OCI-LY7 (cell line): ENCODE results near the gene NAPSA. TPM values are rescaled to one million over a fixed set of nuclear protein-coding genes. Genes with fewer than 3 reads are reported as not detected.

Source experiments
- BruUV-seq: library from RNA; stranded (reverse); fragments of 400-500 nt; replicated peaks from 2 replicates; lab custom pipeline; 2021; lab: Mats Ljungman, UMichigan
- CTCF ChIA-PET: fragments of 300-600 bp; sonication (Branson Sonifier 250); formaldehyde crosslinking; loops from one replicate; lab custom pipeline; 2022; ENCODE audit warnings: antibody characterized with exemption; ENCODE audit not compliant: unreplicated experiment; lab: Charles Lee
- POLR2A ChIA-PET: fragments of 300-600 bp; sonication (Branson Sonifier 250); formaldehyde crosslinking; loops from one replicate; lab custom pipeline; 2022; ENCODE audit warnings: antibody characterized with exemption; lab: Charles Lee
- DNase-seq: peaks from one replicate; pipeline ENCODE4 v3.0.0-alpha.2; 2015; ENCODE audit warnings: low spot score
- H2AFZ ChIP-seq: fragments of 200-600 bp; sonication (generic), shearing (Covaris generic); 2 replicates; pipeline ENCODE4 v1.6.1; 2014; ENCODE audit warnings: mild to moderate bottlenecking, antibody characterized with exemption, low read length, moderate library complexity
- H3K27ac ChIP-seq: fragments of 200-600 bp; sonication (generic); 2 replicates; pipeline ENCODE4 v1.5.1; 2014; ENCODE audit warnings: mixed run types, low read depth, mild to moderate bottlenecking, moderate library complexity, low read length, inconsistent platforms; ENCODE audit not compliant: poor library complexity, severe bottlenecking
- H3K36me3 ChIP-seq: fragments of 200-600 bp; sonication (generic); 2 replicates; pipeline ENCODE4 v1.6.1; 2014; ENCODE audit warnings: mild to moderate bottlenecking, antibody characterized with exemption, low read length, moderate library complexity, mixed read lengths; ENCODE audit not compliant: insufficient read depth
- H3K4me1 ChIP-seq: fragments of 200-600 bp; sonication (generic); 2 replicates; pipeline ENCODE4 v1.5.1; 2014; ENCODE audit warnings: mild to moderate bottlenecking, low read length; ENCODE audit not compliant: insufficient read depth, poor library complexity, severe bottlenecking
- H3K4me2 ChIP-seq: fragments of 200-600 bp; sonication (generic); 2 replicates; pipeline ENCODE4 v1.6.1; 2014; ENCODE audit warnings: mild to moderate bottlenecking, low read length
- H3K4me3 ChIP-seq: fragments of 200-600 bp; sonication (generic); 2 replicates; pipeline ENCODE4 v1.5.1; 2014; ENCODE audit warnings: mild to moderate bottlenecking, low read depth, low read length; ENCODE audit not compliant: poor library complexity, severe bottlenecking
- H3K79me2 ChIP-seq: fragments of 200-600 bp; sonication (generic); 2 replicates; pipeline ENCODE4 v1.6.1; 2016; ENCODE audit warnings: low read depth, mild to moderate bottlenecking, low read length, moderate library complexity, mixed read lengths; ENCODE audit not compliant: insufficient read depth
- H3K9me2 ChIP-seq: fragments of 200-600 bp; sonication (generic); 2 replicates; pipeline ENCODE4 v1.6.1; 2016; ENCODE audit warnings: mild to moderate bottlenecking, low read length, mixed read lengths; ENCODE audit not compliant: insufficient read depth
- H3K9me3 ChIP-seq: fragments of 200-600 bp; sonication (generic); 2 replicates; pipeline ENCODE4 v1.6.1; 2014; ENCODE audit warnings: mild to moderate bottlenecking, mixed run types, low read length, mixed read lengths
- H4K20me1 ChIP-seq: fragments of 200-600 bp; sonication (generic); 2 replicates; pipeline ENCODE4 v1.6.1; 2014; ENCODE audit warnings: mild to moderate bottlenecking, antibody characterized with exemption, low read length, moderate library complexity, mixed read lengths; ENCODE audit not compliant: insufficient read depth
- EZH2phosphoT487 ChIP-seq: fragments of 200-600 bp; sonication (generic); IDR thresholded peaks from 2 replicates; pipeline ENCODE4 v1.6.1; 2018; ENCODE audit warnings: low read depth, borderline replicate concordance, mild to moderate bottlenecking, mixed run types, antibody characterized with exemption, low read length, moderate library complexity, mixed read lengths
- intact Hi-C: fragments of 100-400 bp; cut with micrococcal nuclease; formaldehyde crosslinking; loops from one replicate; pipeline ENCODE4 v1.10.0; 2022; ENCODE audit not compliant: unreplicated experiment
- total RNA-seq, 2 experiments: library from RNA; depleted of rRNA in 1 of 2; stranded (reverse); fragments of >200 nt in 1 of 2; shearing (Covaris generic) in 1 of 2; gene quantifications; 2 replicates each; pipeline ENCODE4 v1.2.3, GENCODE V29; 2014 to 2022
- TF ChIP-seq, protein P1 (sequence below): fragments of 200-600 bp; sonication (generic); conservative IDR thresholded peaks from 2 replicates; pipeline ENCODE4 v1.5.1; 2014; ENCODE audit warnings: mild to moderate bottlenecking, antibody characterized with exemption, low read length, moderate library complexity, mixed read lengths

NAPSA gene
- total RNA-seq, 2 experiments from 2014 or later = 5.7 to 30.1 TPM

DNA sequence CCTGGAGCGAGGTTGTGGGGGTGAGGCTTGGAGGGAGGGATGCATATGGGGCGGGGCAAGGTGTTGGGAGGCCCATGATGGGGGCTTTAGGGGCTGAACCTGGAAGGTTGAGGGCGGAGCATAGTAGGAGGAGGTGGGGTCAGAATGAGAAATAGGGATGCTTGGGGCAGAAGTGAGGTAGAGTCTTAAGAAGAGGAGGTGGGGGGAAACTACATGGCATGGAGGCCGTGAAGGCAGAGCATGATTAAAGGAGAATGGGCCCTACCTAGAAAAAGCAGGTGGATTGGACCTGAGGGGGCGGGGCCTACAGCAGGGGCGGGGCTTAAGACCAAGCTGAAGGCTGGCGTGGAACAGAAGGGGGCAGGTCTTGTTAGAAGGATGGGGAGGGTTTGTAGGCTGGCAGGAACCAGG lies 11.6 kb upstream of the NAPSA start:
- 0 out of 2 replicates have a peak, but pooled peaks cover 3% of the 10 kb centered on the region for H4K20me1 ChIP-seq
- peaks cover 6% of the 10 kb centered on the region; the same call in 1 of the 2 replicates for H3K79me2 ChIP-seq
- H3K9me2 ChIP-seq = no peaks in the 10 kb centered on the region
- intact Hi-C loops = no loop called here
- POLR2A ChIA-PET = interaction anchor here (0.7 kb wide), 1 partner anchor 38 kb away, joined by 3 read pairs; no protein-coding TSS in a partner anchor
- no TSS peak for BruUV-seq
- H3K4me1 ChIP-seq = peaks cover 16% of the 10 kb centered on the region
- H3K4me2 ChIP-seq = peak overlapping the region; percentile 60
- CTCF ChIA-PET = no interaction called here
- H3K27ac ChIP-seq = peak overlapping the region; percentile 42
- no peak overlapping the region for H2AFZ ChIP-seq
- H3K4me3 ChIP-seq = peak overlapping the region; percentile 83
- H3K9me3 ChIP-seq = no peaks in the 10 kb centered on the region
- peaks cover 46% of the 10 kb centered on the region for H3K36me3 ChIP-seq
- TF ChIP-seq, protein P1, sequence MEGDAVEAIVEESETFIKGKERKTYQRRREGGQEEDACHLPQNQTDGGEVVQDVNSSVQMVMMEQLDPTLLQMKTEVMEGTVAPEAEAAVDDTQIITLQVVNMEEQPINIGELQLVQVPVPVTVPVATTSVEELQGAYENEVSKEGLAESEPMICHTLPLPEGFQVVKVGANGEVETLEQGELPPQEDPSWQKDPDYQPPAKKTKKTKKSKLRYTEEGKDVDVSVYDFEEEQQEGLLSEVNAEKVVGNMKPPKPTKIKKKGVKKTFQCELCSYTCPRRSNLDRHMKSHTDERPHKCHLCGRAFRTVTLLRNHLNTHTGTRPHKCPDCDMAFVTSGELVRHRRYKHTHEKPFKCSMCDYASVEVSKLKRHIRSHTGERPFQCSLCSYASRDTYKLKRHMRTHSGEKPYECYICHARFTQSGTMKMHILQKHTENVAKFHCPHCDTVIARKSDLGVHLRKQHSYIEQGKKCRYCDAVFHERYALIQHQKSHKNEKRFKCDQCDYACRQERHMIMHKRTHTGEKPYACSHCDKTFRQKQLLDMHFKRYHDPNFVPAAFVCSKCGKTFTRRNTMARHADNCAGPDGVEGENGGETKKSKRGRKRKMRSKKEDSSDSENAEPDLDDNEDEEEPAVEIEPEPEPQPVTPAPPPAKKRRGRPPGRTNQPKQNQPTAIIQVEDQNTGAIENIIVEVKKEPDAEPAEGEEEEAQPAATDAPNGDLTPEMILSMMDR = no peak
- no peak for TF ChIP-seq EZH2phosphoT487
- DNase-seq = peak; percentile 82

DNA sequence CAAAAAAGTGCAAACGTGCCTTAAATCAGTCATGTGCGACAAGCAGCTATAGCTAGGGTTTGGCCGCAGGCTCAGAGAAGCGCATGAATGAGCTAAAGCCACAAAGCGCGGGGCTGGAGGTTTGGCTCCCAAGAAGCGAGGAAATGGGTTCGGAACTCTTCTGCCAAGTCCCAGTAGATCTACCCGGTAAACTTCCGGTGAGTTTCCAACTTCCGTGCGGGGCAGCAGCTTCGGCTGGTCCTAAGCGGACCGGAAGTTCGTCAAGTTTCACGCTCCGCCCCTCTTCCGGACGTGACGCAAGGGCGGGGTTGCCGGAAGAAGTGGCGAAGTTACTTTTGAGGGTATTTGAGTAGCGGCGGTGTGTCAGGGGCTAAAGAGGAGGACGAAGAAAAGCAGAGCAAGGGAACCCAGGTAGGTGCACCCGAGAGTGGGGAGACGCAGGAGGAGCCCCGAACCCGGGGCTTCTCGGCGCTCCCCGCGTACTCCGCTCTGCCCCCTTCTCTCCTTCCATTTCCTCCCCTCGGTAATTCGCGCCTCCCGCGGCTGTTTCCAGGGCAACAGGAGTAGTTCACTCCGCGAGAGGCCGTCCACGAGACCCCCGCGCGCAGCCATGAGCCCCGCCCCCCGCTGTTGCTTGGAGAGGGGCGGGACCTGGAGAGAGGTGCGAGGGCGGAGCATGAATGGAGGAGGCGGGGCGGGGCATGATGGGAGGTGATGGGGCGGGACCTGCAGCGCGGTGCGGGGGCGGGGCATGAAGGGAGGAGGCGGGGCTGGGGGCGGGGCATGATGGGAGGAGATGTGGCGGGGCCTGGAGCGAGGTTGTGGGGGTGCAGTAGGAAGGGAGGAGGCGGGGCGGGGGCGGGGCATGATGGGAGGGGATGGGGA lies 11.0 kb upstream of the NAPSA start, which contains the start of gene NR1H2:
Gene NR1H2 (plus strand): TSS at position 292 of the 885 bp plus-strand sequence. CDS start 1,149 bp downstream, outside the sequence.
- Histone ChIP-seq H3K4me3 (peak within 1 kb of the TSS; percentile 83), H3K4me2 (peak within 1 kb of the TSS; percentile 85), H2AFZ (peak within 1 kb of the TSS; percentile 66), H3K4me1 (peaks cover 16% of the 10 kb centered on the region), H3K79me2 (peaks cover 6% of the 10 kb centered on the region; the same call in 1 of the 2 replicates), H3K9me2 (no peaks in the 10 kb centered on the region), H4K20me1 (0 out of 2 replicates have a peak, but pooled peaks cover 3% of the 10 kb centered on the region), H3K27ac (peak within 1 kb of the TSS; percentile 89), H3K9me3 (no peaks in the 10 kb centered on the region), H3K36me3 (peaks cover 40% of the 10 kb centered on the region)
- peak; percentile 99 for DNase-seq
- ChIA-PET POLR2A (interaction anchor here (1.0 kb wide), 2 partner anchors 10 to 11 kb away, joined by 4 read pairs; no protein-coding TSS in a partner anchor), CTCF (no interaction called here)
- intact Hi-C loops = no loop called here
- no peak for TF ChIP-seq EZH2phosphoT487
- BruUV-seq = no TSS peak

DNA sequence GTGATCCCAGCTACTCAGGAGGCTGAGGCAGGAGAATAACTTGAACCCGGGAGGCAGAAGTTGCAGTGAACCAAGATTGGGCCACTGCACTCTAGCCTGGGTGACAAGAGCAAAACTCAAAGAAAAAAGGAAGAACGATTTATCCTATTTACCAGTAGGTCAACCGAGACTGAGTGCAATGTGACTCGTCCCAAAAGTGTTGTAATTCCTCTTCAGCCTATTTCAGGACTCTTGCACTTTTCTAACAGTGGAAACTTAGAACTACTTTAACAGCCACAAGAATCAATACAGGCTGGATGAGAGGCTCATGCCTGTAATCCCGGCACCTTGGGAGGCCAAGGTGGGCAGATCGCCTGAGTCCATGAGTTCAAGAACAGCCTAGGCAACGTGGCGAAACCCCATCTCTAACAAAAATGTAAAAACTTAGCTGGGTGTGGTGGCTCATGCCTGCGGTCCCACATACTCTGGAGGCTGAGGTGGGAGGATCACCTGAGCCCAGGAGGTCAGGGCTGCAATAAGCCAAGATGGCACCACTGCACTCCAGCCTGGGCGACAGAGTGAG lies 6.6 kb upstream of the NAPSA start:
- POLR2A ChIA-PET = no interaction called here
- DNase-seq = no peak
- CTCF ChIA-PET = no interaction called here
- Histone ChIP-seq H3K4me1 (peaks cover 33% of the 10 kb centered on the region), H3K36me3 (no peaks in the 10 kb centered on the region), H3K9me2 (no peaks in the 10 kb centered on the region), H3K4me3 (no peak overlapping the region), H3K4me2 (no peak overlapping the region), H2AFZ (no peak overlapping the region), H3K27ac (no peak overlapping the region), H3K79me2 (no peaks in the 10 kb centered on the region; the same call in 1 of the 2 replicates), H3K9me3 (no peaks in the 10 kb centered on the region), H4K20me1 (no peaks in the 10 kb centered on the region)
- intact Hi-C loops = no loop called here
- no peak for TF ChIP-seq EZH2phosphoT487
- TF ChIP-seq, protein P1 = no peak
- BruUV-seq = no TSS peak
